GM23338 (cell line): Measurements from ENCODE around the gene TXLNB.

Experiments
- CTCF ChIP-seq, 2 experiments: fragments of 200-600 bp in 1 of 2; sonication (generic) in 1 of 2; conservative IDR thresholded peaks; 2 replicates each; pipeline versions ENCODE4 v1.5.1 to v1.6.1; 2016 to 2017; ENCODE audit warnings: antibody characterized with exemption in 2 of 2, low read depth in 2 of 2, mild to moderate bottlenecking in 2 of 2, moderate library complexity in 1 of 2
- EZH2 ChIP-seq: fragments of 200-600 bp; sonication (generic); IDR thresholded peaks from one replicate; pipeline ENCODE4 v1.8.0; 2017; ENCODE audit warnings: antibody characterized with exemption, mild to moderate bottlenecking, low read depth; ENCODE audit not compliant: unreplicated experiment
- JUNB ChIP-seq: IDR thresholded peaks from one replicate; pipeline ENCODE4 v1.6.1; 2016; ENCODE audit warnings: antibody characterized with exemption; ENCODE audit not compliant: unreplicated experiment
- POLR2AphosphoS5 ChIP-seq: IDR thresholded peaks from 2 replicates; pipeline ENCODE4 v1.6.1; 2016; ENCODE audit warnings: antibody characterized with exemption, low read depth
- REST ChIP-seq: IDR thresholded peaks from one replicate; pipeline ENCODE4 v1.6.1; 2018; ENCODE audit warnings: antibody characterized with exemption; ENCODE audit not compliant: unreplicated experiment

DNA sequence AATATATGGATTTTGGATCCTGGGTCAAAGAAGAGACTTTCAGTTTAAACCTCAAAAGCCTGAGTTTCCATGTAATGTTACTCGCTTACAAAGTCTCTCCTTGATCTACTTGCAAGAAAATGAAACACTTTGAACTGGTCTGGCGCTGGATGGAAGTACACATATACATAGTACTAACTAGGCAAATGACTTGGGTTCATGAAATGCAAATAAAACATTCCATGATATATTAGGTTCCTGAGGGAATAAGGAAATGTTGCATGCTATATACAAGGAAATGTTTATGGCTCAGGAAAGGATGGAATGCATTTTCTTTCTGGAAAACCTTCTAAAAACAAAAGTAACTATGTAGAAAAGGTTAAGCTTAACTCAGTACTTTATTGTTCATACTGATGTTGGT, 11.4 kb upstream of the TXLNB start:
- TF ChIP-seq CTCF (conservative IDR thresholded peaks at IDR 0.05; ENCODE audit: low read depth in 2 of 2), result no peak
- no peak for TF ChIP-seq POLR2AphosphoS5
- no peak for TF ChIP-seq REST
- TF ChIP-seq JUNB, result no peak
- TF ChIP-seq EZH2, result no peak
